HL-60 (cell line): ENCODE results near the gene JDP2.
A peak's percentile ranks its signal among the peaks of the same experiment; 100 is the strongest.

Source experiments
- DNase-seq, 2 experiments: peaks; one replicate each; pipeline ENCODE4 v3.0.0-alpha.2; 2010 to 2020; ENCODE audit warnings: low read depth in 1 of 2, low spot score in 1 of 2
- H3K27ac ChIP-seq: fragments of 250-450 bp; sonication (Bioruptor Pico); replicated peaks from 2 replicates; pipeline ENCODE4 v1.5.1; 2020; ENCODE audit warnings: mild to moderate bottlenecking, moderate library complexity
- H3K27me3 ChIP-seq: fragments of 250-450 bp; sonication (Bioruptor Pico); 2 replicates; pipeline ENCODE4 v1.5.1; 2021; ENCODE audit warnings: mild to moderate bottlenecking, moderate library complexity; ENCODE audit not compliant: insufficient read depth, poor library complexity, severe bottlenecking
- H3K4me3 ChIP-seq: replicated peaks from 2 replicates; pipeline ENCODE4 v1.5.1; 2011; ENCODE audit warnings: mild to moderate bottlenecking, control low read depth, low read length; ENCODE audit not compliant: insufficient read depth
- GABPA ChIP-seq: IDR thresholded peaks from 2 replicates; pipeline ENCODE4 v1.6.1; 2012; ENCODE audit warnings: low read depth
- POLR2AphosphoS5 ChIP-seq: IDR thresholded peaks from 2 replicates; pipeline ENCODE4 v1.6.1; 2012; ENCODE audit warnings: low read depth
- SPI1 ChIP-seq: IDR thresholded peaks from 2 replicates; pipeline ENCODE4 v1.6.1; 2012; ENCODE audit warnings: low read depth, mild to moderate bottlenecking, borderline replicate concordance
- TF ChIP-seq, protein P1 (sequence below): IDR thresholded peaks from one replicate; pipeline ENCODE4 v1.5.1; 2011; ENCODE audit warnings: low read length, control low read depth, inconsistent platforms; ENCODE audit not compliant: insufficient read depth
- TF ChIP-seq, protein P2 (sequence below): IDR thresholded peaks from 2 replicates; pipeline ENCODE4 v1.6.1; 2012; ENCODE audit warnings: low read depth; ENCODE audit not compliant: insufficient replicate concordance

The JDP2 gene

GRCh38 chr14:75494896-75495295, 67.1 kb downstream of the JDP2 start:
- DNase-seq: no peak
- Histone ChIP-seq H3K4me3 (no peak overlapping the region), H3K27me3 (no peaks in the 10 kb centered on the region), H3K27ac (no peak overlapping the region)
- TF ChIP-seq, protein P1, sequence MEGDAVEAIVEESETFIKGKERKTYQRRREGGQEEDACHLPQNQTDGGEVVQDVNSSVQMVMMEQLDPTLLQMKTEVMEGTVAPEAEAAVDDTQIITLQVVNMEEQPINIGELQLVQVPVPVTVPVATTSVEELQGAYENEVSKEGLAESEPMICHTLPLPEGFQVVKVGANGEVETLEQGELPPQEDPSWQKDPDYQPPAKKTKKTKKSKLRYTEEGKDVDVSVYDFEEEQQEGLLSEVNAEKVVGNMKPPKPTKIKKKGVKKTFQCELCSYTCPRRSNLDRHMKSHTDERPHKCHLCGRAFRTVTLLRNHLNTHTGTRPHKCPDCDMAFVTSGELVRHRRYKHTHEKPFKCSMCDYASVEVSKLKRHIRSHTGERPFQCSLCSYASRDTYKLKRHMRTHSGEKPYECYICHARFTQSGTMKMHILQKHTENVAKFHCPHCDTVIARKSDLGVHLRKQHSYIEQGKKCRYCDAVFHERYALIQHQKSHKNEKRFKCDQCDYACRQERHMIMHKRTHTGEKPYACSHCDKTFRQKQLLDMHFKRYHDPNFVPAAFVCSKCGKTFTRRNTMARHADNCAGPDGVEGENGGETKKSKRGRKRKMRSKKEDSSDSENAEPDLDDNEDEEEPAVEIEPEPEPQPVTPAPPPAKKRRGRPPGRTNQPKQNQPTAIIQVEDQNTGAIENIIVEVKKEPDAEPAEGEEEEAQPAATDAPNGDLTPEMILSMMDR: no peak
- TF ChIP-seq SPI1: no peak
- no peak for TF ChIP-seq GABPA
- TF ChIP-seq, protein P2, sequence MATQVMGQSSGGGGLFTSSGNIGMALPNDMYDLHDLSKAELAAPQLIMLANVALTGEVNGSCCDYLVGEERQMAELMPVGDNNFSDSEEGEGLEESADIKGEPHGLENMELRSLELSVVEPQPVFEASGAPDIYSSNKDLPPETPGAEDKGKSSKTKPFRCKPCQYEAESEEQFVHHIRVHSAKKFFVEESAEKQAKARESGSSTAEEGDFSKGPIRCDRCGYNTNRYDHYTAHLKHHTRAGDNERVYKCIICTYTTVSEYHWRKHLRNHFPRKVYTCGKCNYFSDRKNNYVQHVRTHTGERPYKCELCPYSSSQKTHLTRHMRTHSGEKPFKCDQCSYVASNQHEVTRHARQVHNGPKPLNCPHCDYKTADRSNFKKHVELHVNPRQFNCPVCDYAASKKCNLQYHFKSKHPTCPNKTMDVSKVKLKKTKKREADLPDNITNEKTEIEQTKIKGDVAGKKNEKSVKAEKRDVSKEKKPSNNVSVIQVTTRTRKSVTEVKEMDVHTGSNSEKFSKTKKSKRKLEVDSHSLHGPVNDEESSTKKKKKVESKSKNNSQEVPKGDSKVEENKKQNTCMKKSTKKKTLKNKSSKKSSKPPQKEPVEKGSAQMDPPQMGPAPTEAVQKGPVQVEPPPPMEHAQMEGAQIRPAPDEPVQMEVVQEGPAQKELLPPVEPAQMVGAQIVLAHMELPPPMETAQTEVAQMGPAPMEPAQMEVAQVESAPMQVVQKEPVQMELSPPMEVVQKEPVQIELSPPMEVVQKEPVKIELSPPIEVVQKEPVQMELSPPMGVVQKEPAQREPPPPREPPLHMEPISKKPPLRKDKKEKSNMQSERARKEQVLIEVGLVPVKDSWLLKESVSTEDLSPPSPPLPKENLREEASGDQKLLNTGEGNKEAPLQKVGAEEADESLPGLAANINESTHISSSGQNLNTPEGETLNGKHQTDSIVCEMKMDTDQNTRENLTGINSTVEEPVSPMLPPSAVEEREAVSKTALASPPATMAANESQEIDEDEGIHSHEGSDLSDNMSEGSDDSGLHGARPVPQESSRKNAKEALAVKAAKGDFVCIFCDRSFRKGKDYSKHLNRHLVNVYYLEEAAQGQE: no peak
- no peak for TF ChIP-seq POLR2AphosphoS5

DNA sequence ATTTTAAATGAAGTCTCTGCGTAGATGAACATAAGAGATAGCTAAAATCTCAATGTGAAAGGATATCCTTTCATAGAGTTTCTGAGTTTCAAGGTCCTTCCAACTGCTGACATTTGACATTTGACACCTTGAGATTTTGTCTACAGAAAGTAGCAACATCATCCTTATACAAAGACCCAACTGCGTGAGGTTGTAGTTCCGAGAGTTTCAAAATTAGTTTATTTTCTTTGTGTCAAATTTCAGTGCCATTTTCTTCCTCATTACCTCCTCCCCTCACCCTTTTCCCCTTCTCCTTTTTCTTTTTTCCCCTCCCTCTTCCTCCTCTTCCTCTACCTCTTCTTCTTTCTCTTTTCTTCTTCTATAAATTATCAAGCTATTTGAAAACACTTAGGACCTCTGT, 67.6 kb downstream of the JDP2 start:
- no peak for DNase-seq
- H3K4me3 ChIP-seq: no peak overlapping the region
- TF ChIP-seq, protein P1: no peak
- TF ChIP-seq SPI1 (no peak), POLR2AphosphoS5 (no peak), GABPA (no peak)
- TF ChIP-seq, protein P2: no peak
- H3K27ac ChIP-seq: no peak overlapping the region
- no peaks in the 10 kb centered on the region for H3K27me3 ChIP-seq

- H3K27me3 ChIP-seq: no peaks in the 10 kb centered on the region
- peak in 1 of 2 experiments; percentile 14 for DNase-seq
- no peak overlapping the region for H3K27ac ChIP-seq
- TF ChIP-seq SPI1 (no peak), POLR2AphosphoS5 (no peak), GABPA (no peak)
- TF ChIP-seq, protein P2: no peak
- TF ChIP-seq, protein P1: no peak
- H3K4me3 ChIP-seq: no peak overlapping the region
These were observed 68.1 kb downstream of the JDP2 start for GRCh38 chr14:75495882-75496281.
